OCI-LY7 (cell line): Measurements from ENCODE around the gene ARFGAP1. TPM values are rescaled to one million over a fixed set of nuclear protein-coding genes. Genes with fewer than 3 reads are reported as not detected.

Experiments
- BruUV-seq: library from RNA; stranded (reverse); fragments of 400-500 nt; replicated peaks from 2 replicates; lab custom pipeline; 2021; lab: Mats Ljungman, UMichigan
- CTCF ChIA-PET: fragments of 300-600 bp; sonication (Branson Sonifier 250); formaldehyde crosslinking; loops from one replicate; lab custom pipeline; 2022; ENCODE audit warnings: antibody characterized with exemption; ENCODE audit not compliant: unreplicated experiment; lab: Charles Lee
- POLR2A ChIA-PET: fragments of 300-600 bp; sonication (Branson Sonifier 250); formaldehyde crosslinking; loops from one replicate; lab custom pipeline; 2022; ENCODE audit warnings: antibody characterized with exemption; lab: Charles Lee
- DNase-seq: peaks from one replicate; pipeline ENCODE4 v3.0.0-alpha.2; 2015; ENCODE audit warnings: low spot score
- H2AFZ ChIP-seq: fragments of 200-600 bp; sonication (generic), shearing (Covaris generic); 2 replicates; pipeline ENCODE4 v1.6.1; 2014; ENCODE audit warnings: mild to moderate bottlenecking, antibody characterized with exemption, low read length, moderate library complexity
- H3K27ac ChIP-seq: fragments of 200-600 bp; sonication (generic); 2 replicates; pipeline ENCODE4 v1.5.1; 2014; ENCODE audit warnings: mixed run types, low read depth, mild to moderate bottlenecking, moderate library complexity, low read length, inconsistent platforms; ENCODE audit not compliant: poor library complexity, severe bottlenecking
- H3K36me3 ChIP-seq: fragments of 200-600 bp; sonication (generic); 2 replicates; pipeline ENCODE4 v1.6.1; 2014; ENCODE audit warnings: mild to moderate bottlenecking, antibody characterized with exemption, low read length, moderate library complexity, mixed read lengths; ENCODE audit not compliant: insufficient read depth
- H3K4me1 ChIP-seq: fragments of 200-600 bp; sonication (generic); 2 replicates; pipeline ENCODE4 v1.5.1; 2014; ENCODE audit warnings: mild to moderate bottlenecking, low read length; ENCODE audit not compliant: insufficient read depth, poor library complexity, severe bottlenecking
- H3K4me2 ChIP-seq: fragments of 200-600 bp; sonication (generic); 2 replicates; pipeline ENCODE4 v1.6.1; 2014; ENCODE audit warnings: mild to moderate bottlenecking, low read length
- H3K4me3 ChIP-seq: fragments of 200-600 bp; sonication (generic); 2 replicates; pipeline ENCODE4 v1.5.1; 2014; ENCODE audit warnings: mild to moderate bottlenecking, low read depth, low read length; ENCODE audit not compliant: poor library complexity, severe bottlenecking
- H3K79me2 ChIP-seq: fragments of 200-600 bp; sonication (generic); 2 replicates; pipeline ENCODE4 v1.6.1; 2016; ENCODE audit warnings: low read depth, mild to moderate bottlenecking, low read length, moderate library complexity, mixed read lengths; ENCODE audit not compliant: insufficient read depth
- H3K9me2 ChIP-seq: fragments of 200-600 bp; sonication (generic); 2 replicates; pipeline ENCODE4 v1.6.1; 2016; ENCODE audit warnings: mild to moderate bottlenecking, low read length, mixed read lengths; ENCODE audit not compliant: insufficient read depth
- H3K9me3 ChIP-seq: fragments of 200-600 bp; sonication (generic); 2 replicates; pipeline ENCODE4 v1.6.1; 2014; ENCODE audit warnings: mild to moderate bottlenecking, mixed run types, low read length, mixed read lengths
- H4K20me1 ChIP-seq: fragments of 200-600 bp; sonication (generic); 2 replicates; pipeline ENCODE4 v1.6.1; 2014; ENCODE audit warnings: mild to moderate bottlenecking, antibody characterized with exemption, low read length, moderate library complexity, mixed read lengths; ENCODE audit not compliant: insufficient read depth
- CTCF ChIP-seq: fragments of 200-600 bp; sonication (generic); conservative IDR thresholded peaks from 2 replicates; pipeline ENCODE4 v1.5.1; 2014; ENCODE audit warnings: mild to moderate bottlenecking, antibody characterized with exemption, low read length, moderate library complexity, mixed read lengths
- EZH2phosphoT487 ChIP-seq: fragments of 200-600 bp; sonication (generic); IDR thresholded peaks from 2 replicates; pipeline ENCODE4 v1.6.1; 2018; ENCODE audit warnings: low read depth, borderline replicate concordance, mild to moderate bottlenecking, mixed run types, antibody characterized with exemption, low read length, moderate library complexity, mixed read lengths
- intact Hi-C: fragments of 100-400 bp; cut with micrococcal nuclease; formaldehyde crosslinking; loops from one replicate; pipeline ENCODE4 v1.10.0; 2022; ENCODE audit not compliant: unreplicated experiment
- total RNA-seq, 2 experiments: library from RNA; depleted of rRNA in 1 of 2; stranded (reverse); fragments of >200 nt in 1 of 2; shearing (Covaris generic) in 1 of 2; gene quantifications; 2 replicates each; pipeline ENCODE4 v1.2.3, GENCODE V29; 2014 to 2022

Gene ARFGAP1
- total RNA-seq, 2 experiments from 2014 or later: 57.9 to 105 TPM

DNA sequence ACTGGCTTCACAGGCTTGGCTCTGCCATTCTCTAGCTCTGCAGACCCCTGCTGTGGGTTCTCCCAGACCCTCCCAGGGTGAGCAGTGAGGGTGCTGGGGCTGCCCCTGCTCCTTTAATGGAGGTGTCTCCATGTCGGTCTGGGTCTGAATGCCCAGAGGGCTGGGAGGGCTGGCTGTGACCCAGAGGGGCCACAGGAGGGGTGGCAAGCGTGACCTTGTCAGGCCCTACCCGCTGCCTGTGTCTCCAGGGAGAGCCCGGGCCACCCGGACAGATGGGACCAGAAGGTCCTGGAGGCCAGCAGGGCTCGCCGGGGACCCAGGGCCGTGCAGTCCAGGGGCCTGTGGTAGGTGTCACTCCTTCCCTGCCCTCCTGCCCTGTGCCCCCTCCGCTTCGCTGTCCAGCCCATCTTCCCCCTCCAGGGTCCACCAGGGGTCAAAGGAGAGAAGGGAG is 52.4 kb downstream of the ARFGAP1 start:
- BruUV-seq: no TSS peak
- H3K36me3 ChIP-seq: no peaks in the 10 kb centered on the region
- H3K4me1 ChIP-seq: peaks cover 19% of the 10 kb centered on the region
- DNase-seq: no peak
- H3K9me3 ChIP-seq: no peaks in the 10 kb centered on the region
- ChIA-PET POLR2A (interaction anchor here (0.6 kb wide), 1 partner anchor 606 kb away, joined by 3 read pairs; no protein-coding TSS in a partner anchor), CTCF (no interaction called here)
- intact Hi-C loops: no loop called here
- no peak overlapping the region for H3K27ac ChIP-seq
- no peak overlapping the region for H3K4me3 ChIP-seq
- no peak overlapping the region for H2AFZ ChIP-seq
- TF ChIP-seq CTCF (no peak), EZH2phosphoT487 (no peak)
- H3K79me2 ChIP-seq: no peaks in the 10 kb centered on the region
- no peak overlapping the region for H3K4me2 ChIP-seq
- no peaks in the 10 kb centered on the region for H3K9me2 ChIP-seq
- no peaks in the 10 kb centered on the region for H4K20me1 ChIP-seq

DNA sequence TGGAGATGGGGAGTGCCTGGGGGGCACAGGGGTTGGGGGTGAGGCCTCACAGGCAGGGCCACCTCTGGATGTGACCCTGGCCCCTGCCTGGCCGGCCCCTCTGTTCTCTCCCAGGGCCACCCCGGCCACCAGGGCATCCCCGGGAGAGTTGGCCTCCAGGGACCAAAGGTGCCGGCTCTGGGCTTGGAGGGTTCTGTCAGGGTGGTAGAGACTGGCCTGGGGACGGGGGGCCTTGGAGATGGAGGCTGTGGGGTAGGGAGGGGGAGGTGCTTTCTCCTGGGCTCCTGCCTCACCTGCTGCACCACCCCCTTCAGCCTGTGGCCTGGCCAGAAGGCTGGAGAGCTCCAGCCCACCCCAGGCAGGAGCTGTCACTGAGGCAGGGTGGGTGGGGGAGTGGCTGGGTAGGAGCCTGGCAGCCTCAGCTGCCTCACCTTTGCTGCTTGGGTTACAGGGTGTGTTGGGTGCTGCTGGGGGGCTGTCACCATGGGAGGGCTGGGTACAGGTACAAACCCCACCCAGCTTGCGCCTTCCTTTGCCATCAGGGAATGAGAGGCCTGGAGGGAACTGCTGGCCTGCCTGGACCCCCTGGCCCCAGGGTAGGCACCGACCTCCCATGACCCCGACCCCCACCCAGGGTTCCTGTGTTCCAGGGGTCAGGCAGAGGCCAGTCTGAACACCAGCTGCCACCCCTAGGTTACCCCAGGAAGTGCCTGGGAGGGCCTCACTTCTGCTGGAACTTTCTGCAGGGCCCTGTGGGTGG is 53.1 kb downstream of the ARFGAP1 start:
- CTCF ChIA-PET: no interaction called here
- Histone ChIP-seq H3K9me2 (no peaks in the 10 kb centered on the region), H3K36me3 (no peaks in the 10 kb centered on the region), H3K9me3 (no peaks in the 10 kb centered on the region), H2AFZ (no peak overlapping the region; the same call in 1 of the 2 replicates), H3K4me3 (peak overlapping the region; percentile 20), H3K4me1 (peaks cover 19% of the 10 kb centered on the region), H3K4me2 (peak overlapping the region; percentile 29), H4K20me1 (no peaks in the 10 kb centered on the region), H3K79me2 (no peaks in the 10 kb centered on the region), H3K27ac (peak overlapping the region; percentile 63)
- TF ChIP-seq EZH2phosphoT487 (no peak), CTCF (no peak)
- no peak for DNase-seq
- POLR2A ChIA-PET: no interaction called here
- intact Hi-C loops: no loop called here
- BruUV-seq: no TSS peak
